ENCODE measurements around the gene FOXO6.

Gene FOXO6

GRCh38 chr1:41351262-41352151 lies 9.7 kb upstream of the FOXO6 start:
- in situ Hi-C loops (cut with HindIII; ENCODE audit: low pct_ligation_motif_present, low sequenced_read_pairs), result no loop called here
- TF ChIP-seq CTCF (IDR thresholded peaks at IDR 0.05; ENCODE audit: low read depth, low read length, missing control alignments), result no peak
- DNase-seq, result no peak
- H3K27me3 ChIP-seq (replicated peaks), result peaks cover 3% of the 10 kb centered on the region
- no peak overlapping the region for H3K27ac ChIP-seq
- H3K36me3 ChIP-seq (replicated peaks), result no peaks in the 10 kb centered on the region
- no peak overlapping the region for H3K4me3 ChIP-seq (ENCODE audit: low read depth, low read length)

GRCh38 chr1:41353744-41354143 lies 7.5 kb upstream of the FOXO6 start:
- H3K4me3 ChIP-seq (ENCODE audit: low read depth, low read length), result no peak overlapping the region
- in situ Hi-C loops (cut with HindIII; ENCODE audit: low pct_ligation_motif_present, low sequenced_read_pairs), result no loop called here
- TF ChIP-seq CTCF (IDR thresholded peaks at IDR 0.05; ENCODE audit: low read depth, low read length, missing control alignments), result no peak
- H3K36me3 ChIP-seq (replicated peaks), result no peaks in the 10 kb centered on the region
- no peak overlapping the region for H3K27ac ChIP-seq
- H3K27me3 ChIP-seq (replicated peaks), result no peaks in the 10 kb centered on the region
- no peak for DNase-seq

- no peak for TF ChIP-seq CTCF (IDR thresholded peaks at IDR 0.05; ENCODE audit: low read depth, low read length, missing control alignments)
- in situ Hi-C loops (cut with HindIII; ENCODE audit: low pct_ligation_motif_present, low sequenced_read_pairs), result no loop called here
- DNase-seq, result no peak
- Histone ChIP-seq H3K27ac (no peak overlapping the region), H3K36me3 (replicated peaks) (no peaks in the 10 kb centered on the region), H3K27me3 (replicated peaks) (no peaks in the 10 kb centered on the region), H3K4me3 (ENCODE audit: low read depth, low read length) (no peak overlapping the region)
Observed at GRCh38 chr1:41354956-41355355, 6.3 kb upstream of the FOXO6 start.

- DNase-seq, result no peak
- TF ChIP-seq CTCF (IDR thresholded peaks at IDR 0.05; ENCODE audit: low read depth, low read length, missing control alignments), result no peak
- in situ Hi-C loops (cut with HindIII; ENCODE audit: low pct_ligation_motif_present, low sequenced_read_pairs), result no loop called here
- H3K27ac ChIP-seq, result no peak overlapping the region
- no peak overlapping the region for H3K4me3 ChIP-seq (ENCODE audit: low read depth, low read length)
- no peaks in the 10 kb centered on the region for H3K27me3 ChIP-seq (replicated peaks)
- H3K36me3 ChIP-seq (replicated peaks), result no peaks in the 10 kb centered on the region
Observed at GRCh38 chr1:41355356-41355755, 5.9 kb upstream of the FOXO6 start.

GRCh38 chr1:41355761-41356160 lies 5.5 kb upstream of the FOXO6 start:
- H3K36me3 ChIP-seq (replicated peaks), result no peaks in the 10 kb centered on the region
- in situ Hi-C loops (cut with HindIII; ENCODE audit: low pct_ligation_motif_present, low sequenced_read_pairs), result no loop called here
- TF ChIP-seq CTCF (IDR thresholded peaks at IDR 0.05; ENCODE audit: low read depth, low read length, missing control alignments), result no peak
- no peak for DNase-seq
- H3K4me3 ChIP-seq (ENCODE audit: low read depth, low read length), result no peak overlapping the region
- no peak overlapping the region for H3K27ac ChIP-seq
- H3K27me3 ChIP-seq (replicated peaks), result no peaks in the 10 kb centered on the region

GRCh38 chr1:41356752-41357151 lies 4.5 kb upstream of the FOXO6 start:
- no peak overlapping the region for H3K27ac ChIP-seq
- DNase-seq, result no peak
- H3K36me3 ChIP-seq (replicated peaks), result no peaks in the 10 kb centered on the region
- H3K4me3 ChIP-seq (ENCODE audit: low read depth, low read length), result no peak overlapping the region
- peaks cover 3% of the 10 kb centered on the region for H3K27me3 ChIP-seq (replicated peaks)
- in situ Hi-C loops (cut with HindIII; ENCODE audit: low pct_ligation_motif_present, low sequenced_read_pairs), result no loop called here
- no peak for TF ChIP-seq CTCF (IDR thresholded peaks at IDR 0.05; ENCODE audit: low read depth, low read length, missing control alignments)
